ENCODE data around the gene ZNF135. TPM values are rescaled to one million over a fixed set of nuclear protein-coding genes. Genes with fewer than 3 reads are reported as not detected.

The ZNF135 gene
- total and polyA plus RNA-seq, 10 of the 15 experiments (the other 5 are each of a cell fraction or from before 2014, with no cell fraction given), result 0.04 TPM; not detected in 9

DNA sequence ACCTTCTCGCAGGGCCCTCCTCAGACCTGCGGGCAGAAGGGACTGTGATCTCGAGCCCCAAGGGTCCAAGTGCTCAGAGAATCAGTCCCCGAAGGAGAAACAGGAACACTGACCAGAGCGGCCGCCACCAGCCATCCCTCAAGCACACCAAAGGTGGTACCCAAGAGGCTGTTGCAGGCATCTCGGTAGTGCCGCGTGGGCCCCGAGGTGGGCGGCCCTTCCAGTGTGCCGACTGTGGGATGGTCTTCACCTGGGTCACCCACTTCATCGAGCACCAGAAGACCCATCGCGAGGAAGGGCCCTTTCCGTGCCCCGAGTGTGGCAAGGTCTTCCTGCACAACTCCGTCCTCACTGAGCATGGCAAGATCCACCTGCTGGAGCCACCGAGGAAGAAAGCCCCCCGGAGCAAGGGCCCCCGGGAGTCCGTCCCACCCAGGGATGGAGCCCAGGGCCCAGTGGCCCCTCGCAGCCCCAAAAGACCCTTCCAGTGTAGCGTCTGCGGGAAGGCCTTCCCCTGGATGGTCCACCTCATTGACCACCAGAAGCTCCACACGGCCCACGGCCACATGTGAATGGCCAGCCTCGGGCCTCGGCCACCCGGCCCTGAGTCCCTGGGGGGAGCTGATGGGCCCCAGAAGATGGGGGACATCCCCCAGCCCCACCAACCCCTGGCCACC, 5.5 kb upstream of the ZNF135 start:
- FAIRE-seq (no peak), ATAC-seq (no peak), DNase-seq (ENCODE audit: low read depth, low spot score) (no peak)
- no peaks in the 10 kb centered on the region for H3K36me3 ChIP-seq (ENCODE audit: control insufficient read depth in 2 of 2, insufficient read depth in 2 of 2, low read length in 1 of 2)
- intact Hi-C loops (cut with micrococcal nuclease; ENCODE audit: unreplicated experiment), result no loop called here
- H3K4me3 ChIP-seq, result no peak overlapping the region
- no peaks in the 10 kb centered on the region for H3K4me1 ChIP-seq (ENCODE audit: control insufficient read depth, insufficient read depth, low read length)
- H3K9ac ChIP-seq (ENCODE audit: control insufficient read depth, insufficient read depth, low read length), result no peak overlapping the region
- H3K79me2 ChIP-seq (ENCODE audit: control insufficient read depth, insufficient read depth, low read length), result no peaks in the 10 kb centered on the region
- POLR2A ChIA-PET, result no interaction called here
- CTCF ChIA-PET, result no interaction called here
- H3K27me3 ChIP-seq (replicated peaks in 1 of 2; ENCODE audit: control insufficient read depth in 2 of 2, insufficient read depth in 2 of 2, low read length in 1 of 2), result no peaks in the 10 kb centered on the region
- peaks cover 3% of the 10 kb centered on the region; the same call in 2 of the 3 replicates for H3K9me3 ChIP-seq (replicated peaks; ENCODE audit: control insufficient read depth, insufficient read depth, low read length)
- SMC1A ChIA-PET (ENCODE audit: uncharacterized antibody, unreplicated experiment), result no interaction called here
- RAD21 ChIA-PET (ENCODE audit: unreplicated experiment), result no interaction called here
- H3K4me2 ChIP-seq (ENCODE audit: control insufficient read depth, insufficient read depth), result no peak overlapping the region
- in situ Hi-C loops (cut with MboI), result no loop called here
- 57% methylated on average over 30 of the region's 30 CpGs for WGBS (ENCODE audit: insufficient coverage, insufficient replicate concordance, low lambda C conversion rate, missing lambda C conversion rate)
- no peak overlapping the region for H2AFZ ChIP-seq (ENCODE audit: control insufficient read depth, low read depth, low read length)
- no peaks in the 10 kb centered on the region for H4K20me1 ChIP-seq (ENCODE audit: control insufficient read depth, insufficient read depth)
- TF ChIP-seq PAX8 (IDR thresholded peaks at IDR 0.05) (no peak), PML (IDR thresholded peaks at IDR 0.05; ENCODE audit: low read length) (no peak), HDAC6 (IDR thresholded peaks at IDR 0.05; ENCODE audit: unreplicated experiment) (no peak), CHD1 (IDR thresholded peaks at IDR 0.05; ENCODE audit: low read depth, low read length) (no peak), POLR2AphosphoS5 (IDR thresholded peaks at IDR 0.05; ENCODE audit: low read length) (no peak), CEBPB (IDR thresholded peaks at IDR 0.05; ENCODE audit: borderline replicate concordance in 1 of 2, low read depth in 2 of 2, low read length in 2 of 2) (no peak), YBX1 (IDR thresholded peaks at IDR 0.05) (no peak), KLF5 (IDR thresholded peaks at IDR 0.05; ENCODE audit: partially characterized antibody) (no peak), RAD21 (IDR thresholded peaks at IDR 0.05; ENCODE audit: insufficient read depth, low read depth, low read length) (no peak), FOS (IDR thresholded peaks at IDR 0.05; ENCODE audit: borderline replicate concordance, extremely low read depth, insufficient read length) (no peak), BRCA1 (IDR thresholded peaks at IDR 0.05; ENCODE audit: low read depth, low read length) (no peak), ZNF207 (IDR thresholded peaks at IDR 0.05; ENCODE audit: borderline replicate concordance) (no peak), CBX5 (IDR thresholded peaks at IDR 0.05; ENCODE audit: low read depth) (no peak), GATAD2B (conservative IDR thresholded peaks at IDR 0.05; ENCODE audit: low read depth) (no peak), NR2C2 (IDR thresholded peaks at IDR 0.05; ENCODE audit: borderline replicate concordance, control insufficient read depth, insufficient read length, low read depth) (no peak), RCOR1 (conservative IDR thresholded peaks at IDR 0.05; ENCODE audit: low read depth, low read length) (no peak)
- TF ChIP-seq, protein P1, sequence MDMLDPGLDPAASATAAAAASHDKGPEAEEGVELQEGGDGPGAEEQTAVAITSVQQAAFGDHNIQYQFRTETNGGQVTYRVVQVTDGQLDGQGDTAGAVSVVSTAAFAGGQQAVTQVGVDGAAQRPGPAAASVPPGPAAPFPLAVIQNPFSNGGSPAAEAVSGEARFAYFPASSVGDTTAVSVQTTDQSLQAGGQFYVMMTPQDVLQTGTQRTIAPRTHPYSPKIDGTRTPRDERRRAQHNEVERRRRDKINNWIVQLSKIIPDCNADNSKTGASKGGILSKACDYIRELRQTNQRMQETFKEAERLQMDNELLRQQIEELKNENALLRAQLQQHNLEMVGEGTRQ (IDR thresholded peaks at IDR 0.05; ENCODE audit: borderline replicate concordance, low read depth, low read length), result no peak
- TF ChIP-seq, protein P2, sequence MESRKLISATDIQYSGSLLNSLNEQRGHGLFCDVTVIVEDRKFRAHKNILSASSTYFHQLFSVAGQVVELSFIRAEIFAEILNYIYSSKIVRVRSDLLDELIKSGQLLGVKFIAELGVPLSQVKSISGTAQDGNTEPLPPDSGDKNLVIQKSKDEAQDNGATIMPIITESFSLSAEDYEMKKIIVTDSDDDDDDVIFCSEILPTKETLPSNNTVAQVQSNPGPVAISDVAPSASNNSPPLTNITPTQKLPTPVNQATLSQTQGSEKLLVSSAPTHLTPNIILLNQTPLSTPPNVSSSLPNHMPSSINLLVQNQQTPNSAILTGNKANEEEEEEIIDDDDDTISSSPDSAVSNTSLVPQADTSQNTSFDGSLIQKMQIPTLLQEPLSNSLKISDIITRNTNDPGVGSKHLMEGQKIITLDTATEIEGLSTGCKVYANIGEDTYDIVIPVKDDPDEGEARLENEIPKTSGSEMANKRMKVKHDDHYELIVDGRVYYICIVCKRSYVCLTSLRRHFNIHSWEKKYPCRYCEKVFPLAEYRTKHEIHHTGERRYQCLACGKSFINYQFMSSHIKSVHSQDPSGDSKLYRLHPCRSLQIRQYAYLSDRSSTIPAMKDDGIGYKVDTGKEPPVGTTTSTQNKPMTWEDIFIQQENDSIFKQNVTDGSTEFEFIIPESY (IDR thresholded peaks at IDR 0.05), result no peak
- TF ChIP-seq, protein P3, sequence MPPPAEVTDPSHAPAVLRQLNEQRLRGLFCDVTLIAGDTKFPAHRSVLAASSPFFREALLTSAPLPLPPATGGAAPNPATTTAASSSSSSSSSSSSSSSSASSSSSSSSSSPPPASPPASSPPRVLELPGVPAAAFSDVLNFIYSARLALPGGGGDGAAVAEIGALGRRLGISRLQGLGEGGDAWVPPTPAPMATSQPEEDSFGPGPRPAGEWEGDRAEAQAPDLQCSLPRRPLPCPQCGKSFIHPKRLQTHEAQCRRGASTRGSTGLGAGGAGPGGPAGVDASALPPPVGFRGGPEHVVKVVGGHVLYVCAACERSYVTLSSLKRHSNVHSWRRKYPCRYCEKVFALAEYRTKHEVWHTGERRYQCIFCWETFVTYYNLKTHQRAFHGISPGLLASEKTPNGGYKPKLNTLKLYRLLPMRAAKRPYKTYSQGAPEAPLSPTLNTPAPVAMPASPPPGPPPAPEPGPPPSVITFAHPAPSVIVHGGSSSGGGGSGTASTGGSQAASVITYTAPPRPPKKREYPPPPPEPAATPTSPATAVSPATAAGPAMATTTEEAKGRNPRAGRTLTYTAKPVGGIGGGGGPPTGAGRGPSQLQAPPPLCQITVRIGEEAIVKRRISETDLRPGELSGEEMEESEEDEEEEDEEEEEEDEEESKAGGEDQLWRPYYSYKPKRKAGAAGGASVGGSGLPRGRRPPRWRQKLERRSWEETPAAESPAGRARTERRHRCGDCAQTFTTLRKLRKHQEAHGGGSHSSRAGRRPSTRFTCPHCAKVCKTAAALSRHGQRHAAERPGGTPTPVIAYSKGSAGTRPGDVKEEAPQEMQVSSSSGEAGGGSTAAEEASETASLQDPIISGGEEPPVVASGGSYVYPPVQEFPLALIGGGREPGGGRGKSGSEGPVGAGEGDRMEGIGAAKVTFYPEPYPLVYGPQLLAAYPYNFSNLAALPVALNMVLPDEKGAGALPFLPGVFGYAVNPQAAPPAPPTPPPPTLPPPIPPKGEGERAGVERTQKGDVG (CRISPR knock-in tag; IDR thresholded peaks at IDR 0.05), result no peak
- no TSS peak for BruUV-seq (replicated peaks)
- no peak overlapping the region for H3K27ac ChIP-seq (ENCODE audit: control insufficient read depth, insufficient read depth)
